NCI-H2107 (cell line): ENCODE measurements around the gene PCARE.

Experiments used
- DNase-seq: peaks from one replicate; lab custom pipeline; 2025; lab: John Stamatoyannopoulos, UW

Gene PCARE

GRCh38 chr2:29035016-29035745, 39.1 kb downstream of the PCARE start:
- no peak for DNase-seq

DNA sequence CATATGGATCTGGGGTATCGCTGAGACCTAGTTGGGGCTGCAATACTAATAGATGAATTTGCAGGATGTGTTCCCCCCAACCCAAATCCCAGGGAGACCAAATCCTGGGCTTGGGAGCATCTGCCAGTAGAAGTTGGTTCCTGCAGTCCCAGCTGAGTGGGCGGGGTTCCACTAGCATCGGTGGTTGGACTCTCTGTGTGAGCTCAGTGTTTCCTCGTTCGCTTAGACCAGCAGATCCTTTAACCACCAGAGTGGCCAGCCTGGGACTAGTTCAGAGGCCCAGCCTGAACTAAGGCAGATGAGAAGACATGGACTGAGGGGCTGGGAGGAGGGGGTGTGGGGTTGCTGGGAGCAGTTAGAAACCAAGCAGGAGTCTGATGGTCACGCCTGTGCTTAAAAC, 40.7 kb downstream of the PCARE start:
- no peak for DNase-seq

DNA sequence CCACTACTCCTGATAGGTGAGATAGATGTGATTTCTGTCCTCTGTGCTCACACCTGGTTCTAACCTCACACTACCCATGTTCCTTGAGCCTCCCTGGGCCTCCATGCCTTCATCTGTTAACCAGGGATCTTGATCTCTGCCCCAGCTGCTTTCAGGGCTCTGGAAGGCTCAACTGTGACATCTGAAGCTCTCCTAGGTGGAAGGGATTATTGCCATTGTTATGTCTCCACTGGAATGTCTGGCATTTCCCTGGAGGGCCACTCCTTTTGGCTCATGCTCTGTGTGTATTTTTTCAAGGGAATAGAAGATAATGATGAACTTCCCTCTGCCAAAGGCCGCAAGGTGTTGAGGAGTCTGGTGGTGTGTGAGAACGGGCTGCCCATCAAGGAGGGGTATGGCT, 41.2 kb downstream of the PCARE start:
- DNase-seq, result no peak

GRCh38 chr2:29032189-29032588, 42.1 kb downstream of the PCARE start:
- no peak for DNase-seq

GRCh38 chr2:29031046-29031445, 43.3 kb downstream of the PCARE start:
- no peak for DNase-seq

DNA sequence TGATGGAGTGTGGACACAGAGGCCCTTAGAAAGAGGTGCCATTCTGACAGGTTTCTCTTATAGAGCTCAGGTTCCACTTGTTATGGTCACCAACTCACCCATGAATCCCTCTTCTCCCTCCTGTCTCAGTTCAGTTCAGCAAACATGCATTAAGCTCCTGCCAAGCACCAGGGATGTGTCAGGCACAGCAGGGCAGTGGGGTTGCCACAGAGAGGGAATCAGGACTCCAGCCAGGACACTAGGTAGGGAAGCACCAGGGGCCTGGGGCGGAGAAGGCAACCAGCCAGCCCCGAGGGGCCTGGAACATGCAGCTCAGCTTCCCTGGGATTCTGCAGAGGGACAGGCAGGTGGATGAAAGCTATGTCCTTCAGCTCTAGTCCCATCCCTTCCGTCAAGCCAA, 48.6 kb downstream of the PCARE start:
- DNase-seq, result no peak

- DNase-seq, result no peak
Measured at GRCh38 chr2:29024882-29025430, 49.4 kb downstream of the PCARE start.

DNA sequence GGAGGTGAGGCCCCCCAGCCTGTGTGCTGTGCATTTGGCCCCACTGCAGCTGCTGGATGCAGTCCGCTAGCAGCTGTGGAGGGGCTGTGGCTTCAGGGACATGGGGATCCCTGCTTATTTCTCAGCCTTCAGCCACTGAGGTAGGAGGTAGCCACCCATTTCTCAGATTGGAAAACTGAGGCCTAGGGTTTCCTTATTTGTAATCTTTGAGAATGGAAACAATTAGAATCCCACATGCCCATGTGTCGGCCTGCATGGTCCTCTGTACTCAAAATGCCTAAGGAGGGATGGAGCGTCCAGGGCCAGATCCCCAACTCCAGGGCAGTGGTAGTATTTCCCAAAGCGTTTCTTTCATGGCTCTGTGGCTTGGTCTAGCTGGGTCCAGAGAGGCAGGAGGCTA, 51.1 kb downstream of the PCARE start:
- no peak for DNase-seq

DNA sequence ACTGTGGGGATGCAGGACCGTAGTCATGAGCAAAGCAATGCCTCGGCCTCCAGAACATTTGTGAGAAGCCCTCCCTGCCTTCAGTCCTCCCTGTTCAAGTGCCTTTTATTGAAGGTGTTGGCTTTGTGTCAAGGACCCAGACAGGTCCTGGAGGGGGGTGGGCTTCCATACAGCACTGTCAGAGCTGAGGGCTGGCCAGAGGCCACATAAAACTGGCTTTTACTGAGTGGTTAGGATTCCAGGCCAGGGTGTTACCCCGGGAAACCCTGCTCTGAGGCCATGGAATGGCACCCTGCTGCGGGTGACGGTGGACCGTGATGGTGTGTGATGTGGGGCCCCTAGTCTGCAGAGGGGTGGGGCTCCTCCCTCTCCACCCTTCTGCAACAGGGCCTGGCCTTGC, 51.6 kb downstream of the PCARE start:
- no peak for DNase-seq

GRCh38 chr2:29021886-29022285, 52.4 kb downstream of the PCARE start:
- no peak for DNase-seq

DNA sequence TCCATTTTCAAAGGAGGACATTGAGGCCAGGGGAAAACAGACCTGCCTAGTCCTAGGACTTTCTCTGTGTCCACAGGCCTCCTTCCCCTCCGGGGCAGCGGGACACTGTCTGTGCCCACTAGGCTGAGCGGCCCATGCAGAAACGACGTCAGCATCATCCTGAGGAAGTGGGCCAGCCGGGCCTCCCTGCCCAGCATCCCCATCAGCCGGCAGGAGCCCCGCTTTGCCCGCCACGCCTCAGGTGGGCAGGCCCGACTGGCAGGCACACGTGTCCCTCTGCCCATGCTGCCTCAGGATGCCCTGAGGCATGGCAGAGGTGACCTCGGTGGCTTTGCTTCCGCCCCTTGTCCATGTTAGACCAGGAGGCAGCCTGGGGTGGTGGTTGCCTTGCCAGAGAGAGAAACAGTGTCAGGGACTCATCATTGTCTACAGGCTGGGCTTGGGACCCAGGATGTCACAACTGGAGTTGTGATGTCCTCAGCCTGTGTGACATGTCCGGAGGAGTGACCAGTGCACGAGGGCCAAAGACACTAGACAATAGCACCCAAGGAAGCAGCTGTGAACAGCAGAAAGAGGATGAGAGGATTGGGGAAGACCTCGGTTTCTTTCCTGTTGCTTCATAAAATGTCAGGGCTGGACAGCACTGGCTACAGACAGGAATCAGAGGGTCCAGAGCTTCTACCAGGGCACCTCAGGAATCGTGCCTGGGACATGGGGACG, 56.4 kb downstream of the PCARE start:
- no peak for DNase-seq

DNA sequence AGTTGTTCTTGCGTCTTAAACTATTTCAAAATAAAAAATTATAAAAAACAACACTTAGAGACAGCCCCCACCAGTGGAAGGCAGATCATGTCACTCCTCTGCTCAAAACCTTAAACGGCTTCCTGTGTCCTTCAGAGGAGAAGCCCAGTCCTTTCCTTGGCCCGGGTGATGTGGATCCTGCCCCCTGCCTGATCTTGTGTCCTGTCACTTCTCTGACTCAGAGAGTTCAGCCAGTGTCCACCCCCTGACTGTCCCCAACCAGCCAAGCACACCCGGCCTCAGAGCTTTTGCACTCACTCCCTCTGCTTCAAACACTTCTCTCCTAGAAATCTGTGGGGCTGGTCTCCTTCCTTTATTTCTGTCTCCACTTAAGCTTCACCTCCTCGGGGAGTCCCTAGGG, 57.8 kb downstream of the PCARE start:
- DNase-seq, result no peak

DNA sequence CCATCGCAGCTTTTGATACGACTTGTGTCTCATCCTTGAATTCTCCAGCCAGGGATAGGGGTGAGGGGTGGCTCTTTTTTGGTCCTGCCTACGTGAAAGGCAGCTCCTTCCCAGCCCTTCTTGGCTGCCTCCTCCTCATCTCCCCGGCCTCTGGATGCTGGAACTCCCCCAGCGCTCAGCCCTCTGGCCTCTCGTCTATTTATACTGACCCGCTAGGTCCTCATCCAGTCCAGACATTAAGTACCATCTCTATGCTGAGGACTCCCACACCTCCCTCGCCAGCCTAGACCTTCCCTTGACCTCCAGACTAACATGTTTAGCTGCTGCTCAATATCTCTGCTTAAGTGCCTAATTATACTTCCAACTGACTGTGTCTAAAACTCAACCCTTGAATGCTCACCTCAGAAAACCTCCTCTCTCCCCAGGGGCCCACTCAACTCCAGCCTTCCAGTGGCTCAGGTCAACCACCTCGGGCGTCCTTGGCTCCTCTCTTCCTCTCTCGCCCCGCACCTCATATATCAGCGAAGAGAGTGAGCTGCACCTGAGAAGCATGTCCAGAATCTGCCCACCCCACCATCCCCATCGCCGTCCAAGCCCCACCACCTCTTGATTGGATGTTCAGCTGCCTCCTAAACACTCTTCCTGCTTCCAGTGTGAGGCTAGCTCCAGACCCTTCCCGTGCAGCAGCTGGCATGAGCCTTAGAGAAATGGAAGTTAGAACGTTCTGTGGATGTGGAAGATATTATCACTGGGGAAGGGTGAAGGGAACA, 58.4 kb downstream of the PCARE start:
- no peak for DNase-seq

GRCh38 chr2:29014811-29015421, 59.4 kb downstream of the PCARE start:
- no peak for DNase-seq

GRCh38 chr2:29014331-29014730, 60.0 kb downstream of the PCARE start:
- DNase-seq, result no peak

- no peak for DNase-seq
Measured at GRCh38 chr2:29013057-29013780, 61.1 kb downstream of the PCARE start.

DNA sequence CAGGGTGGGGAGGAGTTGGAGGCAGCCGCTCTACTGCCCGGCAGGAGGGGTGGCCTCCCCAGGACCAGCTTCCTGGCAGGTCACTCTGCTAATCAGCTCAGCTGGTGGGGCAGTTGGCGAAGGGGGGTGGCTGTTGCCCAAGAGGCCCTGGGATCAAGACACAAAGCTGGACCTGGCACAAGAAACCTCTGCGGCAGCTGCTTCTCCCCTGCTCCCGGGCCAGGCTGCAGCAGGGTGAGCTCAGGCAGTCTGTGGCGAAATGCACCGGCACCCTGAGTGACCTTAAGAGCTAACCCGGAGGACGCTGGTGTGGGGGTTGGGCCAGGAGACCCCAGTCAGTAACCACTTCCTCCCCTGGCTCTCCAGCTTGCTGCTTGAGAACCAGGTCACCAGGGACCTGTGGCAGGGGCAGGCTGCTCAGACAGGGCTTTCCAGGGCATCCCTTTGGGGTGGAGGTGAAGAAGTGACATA, 62.1 kb downstream of the PCARE start:
- no peak for DNase-seq
